Stimulated activated CD4-positive, alpha-beta T cell treated with anti-CD3 and anti-CD28 coated beads, Interleukin-4, amount 100 ng/mL, for 48 hours (primary cell): ENCODE data around the gene MAP4K2.

ENCODE experiments used
- DNase-seq, 2 donors: peaks; one replicate each; pipeline ENCODE4 v3.0.0-alpha.2; 2020; ENCODE audit warnings: low read depth in 2 of 2

The MAP4K2 gene

GRCh38 chr11:64768300-64768694 lies 34.7 kb downstream of the MAP4K2 start:
- no peak for DNase-seq

- peak; percentile 80 to 87 for DNase-seq
These were observed 35.4 kb downstream of the MAP4K2 start for GRCh38 chr11:64767344-64768299.

GRCh38 chr11:64766881-64767280 lies 36.1 kb downstream of the MAP4K2 start:
- no peak for DNase-seq

GRCh38 chr11:64765851-64766665 lies 37.0 kb downstream of the MAP4K2 start:
- no peak for DNase-seq

GRCh38 chr11:64765291-64765850 lies 37.6 kb downstream of the MAP4K2 start:
- DNase-seq, result no peak

GRCh38 chr11:64764753-64765152 lies 38.3 kb downstream of the MAP4K2 start:
- no peak for DNase-seq

- DNase-seq, result no peak
These were observed 38.9 kb downstream of the MAP4K2 start for GRCh38 chr11:64764040-64764611.

GRCh38 chr11:64763526-64764039 lies 39.4 kb downstream of the MAP4K2 start:
- DNase-seq, result no peak

GRCh38 chr11:64762674-64763525 lies 40.1 kb downstream of the MAP4K2 start:
- DNase-seq, result no peak

- no peak for DNase-seq
These were observed 40.7 kb downstream of the MAP4K2 start for GRCh38 chr11:64762277-64762673.

- DNase-seq, result no peak
These were observed 42.1 kb downstream of the MAP4K2 start for GRCh38 chr11:64760759-64761420.

- DNase-seq, result no peak
These were observed 43.0 kb downstream of the MAP4K2 start, which contains the start of gene PYGM for GRCh38 chr11:64759722-64760719. TSS of gene PYGM (minus strand) at chr11:64759974. CDS start at chr11:64759898, 76 bp downstream.

- no peak for DNase-seq
These were observed 43.8 kb downstream of the MAP4K2 start for GRCh38 chr11:64759131-64759721.

GRCh38 chr11:64758330-64759079 lies 44.5 kb downstream of the MAP4K2 start:
- DNase-seq, result no peak

GRCh38 chr11:64757549-64758329 lies 45.3 kb downstream of the MAP4K2 start:
- no peak for DNase-seq

GRCh38 chr11:64755681-64756361 lies 47.2 kb downstream of the MAP4K2 start:
- DNase-seq, result no peak
